GM10266 (cell line): Measurements from ENCODE around the gene ZNF445.

Source experiments
- DNase-seq: peaks from one replicate; pipeline ENCODE4 v3.0.0; 2012; ENCODE audit errors: extremely low spot score
- CTCF ChIP-seq: IDR thresholded peaks from 2 replicates; pipeline ENCODE4 v1.5.1; 2012; ENCODE audit warnings: mild to moderate bottlenecking, low read depth; ENCODE audit not compliant: control insufficient read depth, insufficient read depth; ENCODE audit errors: missing control alignments

Gene ZNF445

GRCh38 chr3:44395714-44396113 lies 81.8 kb downstream of the ZNF445 start:
- no peak for TF ChIP-seq CTCF
- DNase-seq = no peak

GRCh38 chr3:44392489-44392888 lies 85.0 kb downstream of the ZNF445 start:
- DNase-seq = no peak
- TF ChIP-seq CTCF = no peak

DNA sequence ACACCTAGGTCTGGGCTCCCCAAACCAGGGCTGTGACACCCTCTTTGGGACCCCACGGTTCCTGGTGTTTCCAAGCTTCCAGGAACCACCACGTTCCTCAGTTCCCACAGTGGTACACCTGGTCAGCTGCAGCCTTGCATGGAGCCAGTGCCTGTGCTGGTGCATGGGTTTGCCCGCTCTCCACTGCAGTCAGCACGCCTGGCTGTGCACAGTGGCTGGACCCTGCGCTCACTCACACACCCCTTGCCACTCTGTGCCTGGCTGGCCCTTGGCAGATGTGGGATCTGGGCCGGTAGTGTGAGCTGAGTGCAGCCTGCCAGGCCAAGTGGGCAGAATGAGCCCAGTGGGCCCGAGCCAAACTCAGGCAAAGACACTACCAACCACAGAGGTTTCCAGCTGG lies 90.1 kb downstream of the ZNF445 start:
- no peak for TF ChIP-seq CTCF
- no peak for DNase-seq
